Measurements from ENCODE around the gene NLGN1. TPM values are rescaled to one million over a fixed set of nuclear protein-coding genes. Genes with fewer than 3 reads are reported as not detected.
A peak's percentile ranks its signal among the peaks of the same experiment; 100 is the strongest.

NLGN1 gene
- total and polyA plus RNA-seq, 5 donors: 0.48 to 2.2 (median 0.97) TPM

- H3K27me3 ChIP-seq (ENCODE audit: control insufficient read depth, insufficient read depth): no peaks in the 10 kb centered on the region
- no peaks in the 10 kb centered on the region for H3K9me3 ChIP-seq (ENCODE audit: control insufficient read depth, low read length)
- no peak overlapping the region for H3K27ac ChIP-seq (ENCODE audit: low read length)
- 90% methylated on average over 3 of the region's 3 CpGs for WGBS
- no peak overlapping the region for H3K4me3 ChIP-seq (ENCODE audit: low read length)
- DNase-seq (no peak), ATAC-seq (no peak)
- intact Hi-C loops (cut with DNase I): no loop called here
- no peaks in the 10 kb centered on the region for H3K4me1 ChIP-seq (ENCODE audit: control insufficient read depth, insufficient read depth, low read length)
Observed at GRCh38 chr3:173725507-173725906, 328.0 kb downstream of the NLGN1 start.

- intact Hi-C loops (cut with DNase I): no loop called here
- DNase-seq (no peak), ATAC-seq (no peak)
- H3K9me3 ChIP-seq (ENCODE audit: control insufficient read depth, low read length): no peaks in the 10 kb centered on the region
- no peaks in the 10 kb centered on the region for H3K4me1 ChIP-seq (ENCODE audit: control insufficient read depth, insufficient read depth, low read length)
- H3K27me3 ChIP-seq (ENCODE audit: control insufficient read depth, insufficient read depth): no peaks in the 10 kb centered on the region
- H3K27ac ChIP-seq (ENCODE audit: low read length): no peak overlapping the region
- 80% methylated on average over 2 of the region's 2 CpGs for WGBS
- no peak overlapping the region for H3K4me3 ChIP-seq (ENCODE audit: low read length)
Observed at GRCh38 chr3:173730391-173730790, 332.8 kb downstream of the NLGN1 start.

GRCh38 chr3:173732237-173732636, 334.7 kb downstream of the NLGN1 start:
- intact Hi-C loops (cut with DNase I): no loop called here
- ATAC-seq: no peak

GRCh38 chr3:173733029-173733652, 335.6 kb downstream of the NLGN1 start:
- ATAC-seq (no peak), DNase-seq (no peak)
- Histone ChIP-seq H3K27ac (ENCODE audit: low read length) (no peak overlapping the region), H3K27me3 (ENCODE audit: control insufficient read depth, insufficient read depth) (no peaks in the 10 kb centered on the region), H3K9me3 (ENCODE audit: control insufficient read depth, low read length) (no peaks in the 10 kb centered on the region), H3K4me3 (ENCODE audit: low read length) (no peak overlapping the region), H3K4me1 (ENCODE audit: control insufficient read depth, insufficient read depth, low read length) (no peaks in the 10 kb centered on the region)
- intact Hi-C loops (cut with DNase I): no loop called here
- 61% methylated on average over 1 of the region's 1 CpG for WGBS

More at GRCh38 chr3:173732237-173732636, 334.7 kb downstream of the NLGN1 start:
- Histone ChIP-seq H3K4me3 (ENCODE audit: low read length) (no peak overlapping the region), H3K27me3 (ENCODE audit: control insufficient read depth, insufficient read depth) (no peaks in the 10 kb centered on the region), H3K9me3 (ENCODE audit: control insufficient read depth, low read length) (no peaks in the 10 kb centered on the region), H3K4me1 (ENCODE audit: control insufficient read depth, insufficient read depth, low read length) (no peaks in the 10 kb centered on the region), H3K27ac (ENCODE audit: low read length) (no peak overlapping the region)
- no peak for DNase-seq
- 76% methylated on average over 4 of the region's 4 CpGs for WGBS

GRCh38 chr3:173734473-173734872, 336.9 kb downstream of the NLGN1 start:
- intact Hi-C loops (cut with DNase I): no loop called here
- H3K4me1 ChIP-seq (ENCODE audit: control insufficient read depth, insufficient read depth, low read length): no peaks in the 10 kb centered on the region
- whole genome bisulfite sequencing: 80% methylated on average over 1 of the region's 1 CpG

GRCh38 chr3:173734895-173735294, 337.4 kb downstream of the NLGN1 start:
- H3K4me3 ChIP-seq (ENCODE audit: low read length): no peak overlapping the region
- WGBS: 39% methylated on average over 1 of the region's 1 CpG
- intact Hi-C loops (cut with DNase I): no loop called here
- ATAC-seq (no peak), DNase-seq (no peak)
- no peaks in the 10 kb centered on the region for H3K4me1 ChIP-seq (ENCODE audit: control insufficient read depth, insufficient read depth, low read length)
- H3K27ac ChIP-seq (ENCODE audit: low read length): no peak overlapping the region
- H3K9me3 ChIP-seq (ENCODE audit: control insufficient read depth, low read length): no peaks in the 10 kb centered on the region
- no peaks in the 10 kb centered on the region for H3K27me3 ChIP-seq (ENCODE audit: control insufficient read depth, insufficient read depth)

More at GRCh38 chr3:173734473-173734872, 336.9 kb downstream of the NLGN1 start:
- DNase-seq (no peak), ATAC-seq (no peak)
- no peak overlapping the region for H3K27ac ChIP-seq (ENCODE audit: low read length)
- H3K4me3 ChIP-seq (ENCODE audit: low read length): no peak overlapping the region
- no peaks in the 10 kb centered on the region for H3K27me3 ChIP-seq (ENCODE audit: control insufficient read depth, insufficient read depth)
- H3K9me3 ChIP-seq (ENCODE audit: control insufficient read depth, low read length): no peaks in the 10 kb centered on the region

GRCh38 chr3:173735841-173736240, 338.3 kb downstream of the NLGN1 start:
- H3K4me1 ChIP-seq (ENCODE audit: control insufficient read depth, insufficient read depth, low read length): no peaks in the 10 kb centered on the region
- ATAC-seq: no peak
- H3K27me3 ChIP-seq (ENCODE audit: control insufficient read depth, insufficient read depth): no peaks in the 10 kb centered on the region
- WGBS: 42% methylated on average over 1 of the region's 1 CpG
- no peaks in the 10 kb centered on the region for H3K9me3 ChIP-seq (ENCODE audit: control insufficient read depth, low read length)
- no peak overlapping the region for H3K4me3 ChIP-seq (ENCODE audit: low read length)
- no peak overlapping the region for H3K27ac ChIP-seq (ENCODE audit: low read length)
- DNase-seq: no peak
- intact Hi-C loops (cut with DNase I): no loop called here

- no peak overlapping the region for H3K27ac ChIP-seq (ENCODE audit: low read length)
- DNase-seq: no peak
- H3K9me3 ChIP-seq (ENCODE audit: control insufficient read depth, low read length): no peaks in the 10 kb centered on the region
- no peaks in the 10 kb centered on the region for H3K27me3 ChIP-seq (ENCODE audit: control insufficient read depth, insufficient read depth)
- intact Hi-C loops (cut with DNase I): no loop called here
- 78% methylated on average over 2 of the region's 2 CpGs for WGBS
- no peak overlapping the region for H3K4me3 ChIP-seq (ENCODE audit: low read length)
- H3K4me1 ChIP-seq (ENCODE audit: control insufficient read depth, insufficient read depth, low read length): no peaks in the 10 kb centered on the region
- no peak for ATAC-seq
Observed at GRCh38 chr3:173737167-173737808, 339.7 kb downstream of the NLGN1 start.

GRCh38 chr3:173739726-173740125, 342.2 kb downstream of the NLGN1 start:
- ATAC-seq (no peak), DNase-seq (no peak)
- Histone ChIP-seq H3K27me3 (ENCODE audit: control insufficient read depth, insufficient read depth) (no peaks in the 10 kb centered on the region), H3K27ac (ENCODE audit: low read length) (no peak overlapping the region), H3K9me3 (ENCODE audit: control insufficient read depth, low read length) (no peaks in the 10 kb centered on the region), H3K4me3 (ENCODE audit: low read length) (no peak overlapping the region), H3K4me1 (ENCODE audit: control insufficient read depth, insufficient read depth, low read length) (no peaks in the 10 kb centered on the region)
- intact Hi-C loops (cut with DNase I): no loop called here
- 84% methylated on average over 2 of the region's 2 CpGs for WGBS

- H3K27me3 ChIP-seq (ENCODE audit: control insufficient read depth, insufficient read depth): no peaks in the 10 kb centered on the region
- no peak overlapping the region for H3K27ac ChIP-seq (ENCODE audit: low read length)
- ATAC-seq (no peak), DNase-seq (no peak)
- no peaks in the 10 kb centered on the region for H3K9me3 ChIP-seq (ENCODE audit: control insufficient read depth, low read length)
- no peaks in the 10 kb centered on the region for H3K4me1 ChIP-seq (ENCODE audit: control insufficient read depth, insufficient read depth, low read length)
- H3K4me3 ChIP-seq (ENCODE audit: low read length): peak overlapping the region; percentile 6
- intact Hi-C loops (cut with DNase I): no loop called here
- WGBS: 57% methylated on average over 1 of the region's 1 CpG
Observed at GRCh38 chr3:173742491-173742890, 344.9 kb downstream of the NLGN1 start.

- DNase-seq (no peak), ATAC-seq (no peak)
- no peaks in the 10 kb centered on the region for H3K4me1 ChIP-seq (ENCODE audit: control insufficient read depth, insufficient read depth, low read length)
- WGBS: 61% methylated on average over 3 of the region's 3 CpGs
- H3K27me3 ChIP-seq (ENCODE audit: control insufficient read depth, insufficient read depth): no peaks in the 10 kb centered on the region
- peak overlapping the region; percentile 6 for H3K4me3 ChIP-seq (ENCODE audit: low read length)
- intact Hi-C loops (cut with DNase I): no loop called here
- no peak overlapping the region for H3K27ac ChIP-seq (ENCODE audit: low read length)
- no peaks in the 10 kb centered on the region for H3K9me3 ChIP-seq (ENCODE audit: control insufficient read depth, low read length)
Observed at GRCh38 chr3:173743111-173743510, 345.6 kb downstream of the NLGN1 start.

Measured in right cardiac atrium (tissue), 5 donors.